K562 (cell line): ENCODE measurements around the gene ZNF831. TPM values are rescaled to one million over a fixed set of nuclear protein-coding genes. Genes with fewer than 3 reads are reported as not detected.

ENCODE experiments used
- ATAC-seq: fragments of 200-7000 bp; cut with Tn5 transposase; 3 replicates; pipeline ENCODE4 v1.9.1; 2020; ENCODE audit warnings: moderate library complexity
- BruUV-seq: library from RNA; stranded (reverse); fragments of 400-500 nt; replicated peaks from 2 replicates; lab custom pipeline; 2021; lab: Mats Ljungman, UMichigan
- CTCF ChIA-PET: fragments of 300-600 bp; formaldehyde crosslinking; extraction: SDS; loops from one replicate; lab custom pipeline; 2021; ENCODE audit warnings: low intra/inter-chr PET ratio; lab: Yijun Ruan, JAX
- POLR2A ChIA-PET: fragments of 300-600, 350-650 bp; sonication (Branson Sonifier 250); formaldehyde crosslinking; extraction: SDS; loops from one replicate; lab custom pipeline; 2021; ENCODE audit warnings: antibody characterized with exemption, inconsistent platforms; lab: Yijun Ruan, JAX
- DNase-seq, 4 experiments: peaks; one replicate each; pipeline versions ENCODE4 v3.0.0 to v3.0.0-alpha.2; 2011 to 2018; ENCODE audit warnings: low spot score in 3 of 4, mixed read lengths in 3 of 4; ENCODE audit errors: extremely low read depth in 1 of 4
- FAIRE-seq: peaks from 2 replicates; lab custom pipeline; 2011; peaks lifted over from hg19 to GRCh38; lab: Jason Lieb, UNC
- H2AFZ ChIP-seq: 2 replicates; pipeline ENCODE4 v1.6.0; 2011; ENCODE audit warnings: low read depth, low read length, control low read depth, inconsistent platforms
- H3K27ac ChIP-seq: fragments of 200-600 bp; 3 replicates; pipeline ENCODE4 v1.8.0; 2011; ENCODE audit warnings: low read depth, mild to moderate bottlenecking, control low read depth, inconsistent platforms, low read length, moderate library complexity, mixed read lengths; ENCODE audit errors: extremely low read depth
- H3K27me3 ChIP-seq, 2 experiments: fragments of 300-600 bp in 1 of 2; 2 replicates in 1 of 2; 3 replicates in 1 of 2; pipeline versions ENCODE4 v1.6.0 to v1.8.0; 2011; ENCODE audit warnings: inconsistent platforms in 2 of 2, low read length in 2 of 2, mild to moderate bottlenecking in 1 of 2, mixed read lengths in 1 of 2, moderate library complexity in 1 of 2; ENCODE audit not compliant: control insufficient read depth in 2 of 2, insufficient read depth in 2 of 2
- H3K36me3 ChIP-seq: fragments of 300-600 bp; 3 replicates; pipeline ENCODE4 v1.8.0; 2011; ENCODE audit warnings: mild to moderate bottlenecking, low read length, inconsistent platforms; ENCODE audit not compliant: control insufficient read depth, insufficient read depth
- H3K4me1 ChIP-seq, 2 experiments: fragments of 200-600 bp in 1 of 2; replicated peaks in 1 of 2; 2 replicates in 1 of 2; 3 replicates in 1 of 2; pipeline versions ENCODE4 v1.5.1 to v1.8.0; 2011; ENCODE audit warnings: inconsistent platforms in 2 of 2, low read length in 2 of 2, mild to moderate bottlenecking in 1 of 2, mixed read lengths in 1 of 2, moderate library complexity in 1 of 2; ENCODE audit not compliant: control insufficient read depth in 2 of 2, insufficient read depth in 2 of 2
- H3K4me2 ChIP-seq: 2 replicates; pipeline ENCODE4 v1.6.1; 2011; ENCODE audit warnings: low read length, control low read depth, inconsistent platforms, mixed read lengths; ENCODE audit not compliant: insufficient read depth
- H3K4me3 ChIP-seq: fragments of 200-600 bp; sonication (generic), shearing (Covaris generic); 2 replicates; pipeline ENCODE4 v1.5.1; 2016; ENCODE audit warnings: control low read depth, inconsistent platforms
- H3K79me2 ChIP-seq: fragments of 200-600 bp; 3 replicates; pipeline ENCODE4 v1.8.0; 2011; ENCODE audit warnings: low read length, inconsistent platforms; ENCODE audit not compliant: control insufficient read depth, insufficient read depth
- H3K9ac ChIP-seq, 2 experiments: 2 replicates each; pipeline versions ENCODE4 v1.6.0 to v1.6.1; 2011; ENCODE audit warnings: low read depth in 2 of 2, low read length in 2 of 2, control low read depth in 1 of 2, inconsistent platforms in 1 of 2, mild to moderate bottlenecking in 1 of 2, mixed read lengths in 1 of 2; ENCODE audit not compliant: insufficient read depth in 1 of 2
- H3K9me1 ChIP-seq: one replicate; pipeline ENCODE4 v1.6.0; 2011; ENCODE audit warnings: inconsistent platforms, mild to moderate bottlenecking, low read length, moderate library complexity; ENCODE audit not compliant: control insufficient read depth, insufficient read depth
- H3K9me3 ChIP-seq: replicated peaks from 2 replicates; pipeline ENCODE4 v1.5.1; 2011; ENCODE audit warnings: low read depth, low read length, inconsistent platforms; ENCODE audit not compliant: control insufficient read depth, insufficient read depth
- H4K20me1 ChIP-seq: replicated peaks from 2 replicates; pipeline ENCODE4 v1.6.1; 2011; ENCODE audit warnings: low read length, inconsistent platforms, mixed read lengths; ENCODE audit not compliant: control insufficient read depth, insufficient read depth
- BRD9 ChIP-seq: fragments of 450-650 bp; IDR thresholded peaks from 2 replicates; pipeline ENCODE4 v1.6.1; 2018; ENCODE audit warnings: low read depth; ENCODE audit not compliant: partially characterized antibody
- CXXC5 ChIP-seq: fragments of 250-450 bp; sonication (Bioruptor Pico); IDR thresholded peaks from 2 replicates; pipeline ENCODE4 v1.8.0; 2022; ENCODE audit warnings: inconsistent platforms, mild to moderate bottlenecking, moderate library complexity
- HDAC8 ChIP-seq: fragments of 450-650 bp; IDR thresholded peaks from 2 replicates; pipeline ENCODE4 v1.6.1; 2016; ENCODE audit warnings: mild to moderate bottlenecking, missing genetic modification characterization, moderate library complexity, missing compliant biosample characterization
- HMG20B ChIP-seq: fragments of 250-450 bp; sonication (Bioruptor Pico); IDR thresholded peaks from 2 replicates; pipeline ENCODE4 v1.5.0; 2021; ENCODE audit warnings: mild to moderate bottlenecking
- KAT7 ChIP-seq: sonication (generic); formaldehyde crosslinking; IDR thresholded peaks from 2 replicates; pipeline ENCODE4 v1.8.0; 2022; ENCODE audit warnings: missing genetic modification reagents, mild to moderate bottlenecking, borderline replicate concordance
- MYC ChIP-seq, 2 experiments: fragments of 250-450 bp in 1 of 2; sonication (Bioruptor Pico) in 1 of 2; IDR thresholded peaks; 2 replicates each; pipeline versions ENCODE4 v1.5.1 to v1.6.1; 2012 to 2021; ENCODE audit warnings: low read depth in 2 of 2, borderline replicate concordance in 1 of 2, improper control_type of control experiment in 1 of 2, low read length in 1 of 2, mild to moderate bottlenecking in 1 of 2, moderate library complexity in 1 of 2
- PYGO2 ChIP-seq: fragments of 450-650 bp; IDR thresholded peaks from 2 replicates; pipeline ENCODE4 v1.6.1; 2016; ENCODE audit warnings: mild to moderate bottlenecking, missing genetic modification characterization, moderate library complexity, missing compliant biosample characterization
- SRF ChIP-seq, 2 experiments: fragments of 250-450, 450-650 bp in 1 of 2; sonication (Bioruptor Pico) in 1 of 2; sonication (generic) in 1 of 2; formaldehyde crosslinking; IDR thresholded peaks; 2 replicates each; pipeline versions ENCODE4 v1.5.0 to v1.5.1; 2020 to 2022; ENCODE audit warnings: mild to moderate bottlenecking in 1 of 2, missing genetic modification reagents in 1 of 2
- YBX1 ChIP-seq: fragments of 450-650 bp; IDR thresholded peaks from 2 replicates; pipeline ENCODE4 v1.7.1; 2016; ENCODE audit warnings: mild to moderate bottlenecking
- ZNF79 ChIP-seq: fragments of 250-450 bp; sonication (Bioruptor Pico); IDR thresholded peaks from 2 replicates; pipeline ENCODE4 v1.4.0; 2020; ENCODE audit warnings: low read depth, mild to moderate bottlenecking, moderate library complexity
- WGBS: fragments of 100-300 bp; shearing (Covaris generic); methylation state at CpG from one replicate; pipeline ENCODE4 v1.1.6; 2016; ENCODE audit warnings: low coverage, mixed read lengths; ENCODE audit not compliant: insufficient coverage; ENCODE audit errors: missing lambda C conversion rate; 5-methylcytosine and 5-hydroxymethylcytosine counted together
- in situ Hi-C: fragments of 300-500 bp; cut with MboI; formaldehyde crosslinking; loops from 4 replicates; pipeline ENCODE4 v1.15.0; 2018; ENCODE audit warnings: inconsistent platforms, mixed read lengths
- intact Hi-C: fragments of 100-400 bp; cut with micrococcal nuclease; formaldehyde crosslinking; loops from 2 replicates; pipeline ENCODE4 v1.14.2; 2022
- polyA plus RNA-seq, 8 experiments: library from polyadenylated mRNA; depleted of rRNA in 4 of 8; stranded (reverse) in 5 of 8; unstranded in 3 of 8; fragments of >200 nt; fragmentation: Nextera tagmentation in 2 of 8; fragmentation: Illumina TruSeq in 1 of 8; extraction: Ambion mirVana in 2 of 8; extraction: Trizol in 1 of 8; gene quantifications; 2 replicates each; pipeline versions ENCODE4 v1.2.1 to v1.2.3, GENCODE V29; 2011 to 2014; ENCODE audit warnings: inconsistent platforms in 1 of 8, missing spikeins in 1 of 8
- total RNA-seq, 7 experiments: library from RNA; depleted of rRNA in 6 of 7; stranded (reverse); fragments of >200 nt in 6 of 7; fragmentation: Illumina TruSeq in 2 of 7; extraction: Trizol in 2 of 7; gene quantifications; 2 replicates each; pipeline versions ENCODE4 v1.2.1 to v1.2.3, GENCODE V29; 2011 to 2021; ENCODE audit warnings: low replicate concordance in 1 of 7
- TF ChIP-seq, protein P1 (sequence below): fragments of 250-450 bp; sonication (Bioruptor Pico); IDR thresholded peaks from 2 replicates; pipeline ENCODE4 v1.5.0; 2021; ENCODE audit warnings: mild to moderate bottlenecking, borderline replicate concordance
- TF ChIP-seq, protein P2 (sequence below): IDR thresholded peaks from 2 replicates; pipeline ENCODE4 v1.6.1; 2011; ENCODE audit not compliant: insufficient read length; ENCODE audit errors: extremely low read depth
- TF ChIP-seq, protein P3 (sequence below): fragments of 250-450 bp; sonication (Bioruptor Pico); IDR thresholded peaks from 2 replicates; pipeline ENCODE4 v1.5.0; 2020; ENCODE audit warnings: mild to moderate bottlenecking
- TF ChIP-seq, protein P4 (sequence below): fragments of 250-450 bp; sonication (Bioruptor Pico); IDR thresholded peaks from 2 replicates; pipeline ENCODE4 v1.4.0; 2020; ENCODE audit warnings: mild to moderate bottlenecking, moderate library complexity

Gene ZNF831
- total and polyA plus RNA-seq, 9 of the 15 experiments (the other 6 are each of a cell fraction or from before 2014, with no cell fraction given): not detected

DNA sequence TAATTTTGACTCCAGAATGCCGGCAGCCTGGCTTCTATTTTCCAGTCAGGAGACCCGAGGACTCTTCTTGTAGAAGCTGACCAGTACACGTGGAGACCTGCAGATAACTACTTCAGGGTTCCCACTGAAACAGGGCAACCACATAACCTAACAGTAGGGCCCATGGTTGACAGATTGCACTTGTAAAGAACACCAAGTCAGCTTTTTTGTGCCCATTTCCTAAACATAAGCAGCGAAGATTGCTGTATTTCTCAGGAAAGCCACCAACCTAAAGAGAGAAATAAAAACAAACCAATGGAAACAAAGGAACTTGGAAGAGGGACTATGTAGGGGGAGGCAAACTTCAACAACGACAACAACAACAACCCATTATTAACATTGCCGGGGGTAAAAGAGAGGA, 86.7 kb downstream of the ZNF831 start:
- ATAC-seq: no peak
- 0% methylated on average over 6 of the region's 6 CpGs for WGBS
- H3K4me3 ChIP-seq: no peak overlapping the region
- H2AFZ ChIP-seq: no peak overlapping the region
- no TSS peak for BruUV-seq
- H3K27me3 ChIP-seq: peaks cover 10 to 12% of the 10 kb centered on the region in 2 experiments
- no peak overlapping the region for H3K9ac ChIP-seq
- H3K9me1 ChIP-seq: no peaks in the 10 kb centered on the region
- H3K4me2 ChIP-seq: no peak overlapping the region
- H3K4me1 ChIP-seq: no peaks in the 10 kb centered on the region
- CTCF ChIA-PET: no interaction called here
- FAIRE-seq: no peak
- no peak overlapping the region for H3K27ac ChIP-seq
- intact Hi-C loops (no loop called here), in situ Hi-C loops (no loop called here)
- H3K36me3 ChIP-seq: no peaks in the 10 kb centered on the region
- no peaks in the 10 kb centered on the region for H3K79me2 ChIP-seq
- DNase-seq: no peak
- no peaks in the 10 kb centered on the region for H4K20me1 ChIP-seq
- H3K9me3 ChIP-seq: no peaks in the 10 kb centered on the region
- POLR2A ChIA-PET: no interaction called here
- TF ChIP-seq, protein P1, sequence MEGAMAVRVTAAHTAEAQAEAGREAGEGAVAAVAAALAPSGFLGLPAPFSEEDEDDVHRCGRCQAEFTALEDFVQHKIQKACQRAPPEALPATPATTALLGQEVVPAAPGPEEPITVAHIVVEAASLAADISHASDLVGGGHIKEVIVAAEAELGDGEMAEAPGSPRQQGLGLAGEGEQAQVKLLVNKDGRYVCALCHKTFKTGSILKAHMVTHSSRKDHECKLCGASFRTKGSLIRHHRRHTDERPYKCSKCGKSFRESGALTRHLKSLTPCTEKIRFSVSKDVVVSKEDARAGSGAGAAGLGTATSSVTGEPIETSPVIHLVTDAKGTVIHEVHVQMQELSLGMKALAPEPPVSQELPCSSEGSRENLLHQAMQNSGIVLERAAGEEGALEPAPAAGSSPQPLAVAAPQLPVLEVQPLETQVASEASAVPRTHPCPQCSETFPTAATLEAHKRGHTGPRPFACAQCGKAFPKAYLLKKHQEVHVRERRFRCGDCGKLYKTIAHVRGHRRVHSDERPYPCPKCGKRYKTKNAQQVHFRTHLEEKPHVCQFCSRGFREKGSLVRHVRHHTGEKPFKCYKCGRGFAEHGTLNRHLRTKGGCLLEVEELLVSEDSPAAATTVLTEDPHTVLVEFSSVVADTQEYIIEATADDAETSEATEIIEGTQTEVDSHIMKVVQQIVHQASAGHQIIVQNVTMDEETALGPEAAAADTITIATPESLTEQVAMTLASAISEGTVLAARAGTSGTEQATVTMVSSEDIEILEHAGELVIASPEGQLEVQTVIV (CRISPR knock-in tag): no peak
- TF ChIP-seq, protein P2, sequence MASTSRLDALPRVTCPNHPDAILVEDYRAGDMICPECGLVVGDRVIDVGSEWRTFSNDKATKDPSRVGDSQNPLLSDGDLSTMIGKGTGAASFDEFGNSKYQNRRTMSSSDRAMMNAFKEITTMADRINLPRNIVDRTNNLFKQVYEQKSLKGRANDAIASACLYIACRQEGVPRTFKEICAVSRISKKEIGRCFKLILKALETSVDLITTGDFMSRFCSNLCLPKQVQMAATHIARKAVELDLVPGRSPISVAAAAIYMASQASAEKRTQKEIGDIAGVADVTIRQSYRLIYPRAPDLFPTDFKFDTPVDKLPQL: no peak
- TF ChIP-seq CXXC5 (no peak), KAT7 (CRISPR knock-in tag) (no peak), HMG20B (CRISPR knock-in tag) (no peak), YBX1 (no peak), ZNF79 (no peak), PYGO2 (no peak), BRD9 (no peak), HDAC8 (tag) (no peak), SRF (CRISPR knock-in tag; IDR thresholded peaks at IDR 0.05) (no peak), MYC (IDR thresholded peaks at IDR 0.05; ENCODE audit: low read depth, low read length) (no peak), MYC (CRISPR knock-in tag; IDR thresholded peaks at IDR 0.05; ENCODE audit: borderline replicate concordance, low read depth) (no peak)
- TF ChIP-seq, protein P3, sequence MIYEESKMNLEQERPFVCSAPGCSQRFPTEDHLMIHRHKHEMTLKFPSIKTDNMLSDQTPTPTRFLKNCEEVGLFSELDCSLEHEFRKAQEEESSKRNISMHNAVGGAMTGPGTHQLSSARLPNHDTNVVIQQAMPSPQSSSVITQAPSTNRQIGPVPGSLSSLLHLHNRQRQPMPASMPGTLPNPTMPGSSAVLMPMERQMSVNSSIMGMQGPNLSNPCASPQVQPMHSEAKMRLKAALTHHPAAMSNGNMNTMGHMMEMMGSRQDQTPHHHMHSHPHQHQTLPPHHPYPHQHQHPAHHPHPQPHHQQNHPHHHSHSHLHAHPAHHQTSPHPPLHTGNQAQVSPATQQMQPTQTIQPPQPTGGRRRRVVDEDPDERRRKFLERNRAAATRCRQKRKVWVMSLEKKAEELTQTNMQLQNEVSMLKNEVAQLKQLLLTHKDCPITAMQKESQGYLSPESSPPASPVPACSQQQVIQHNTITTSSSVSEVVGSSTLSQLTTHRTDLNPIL: no peak
- TF ChIP-seq, protein P4, sequence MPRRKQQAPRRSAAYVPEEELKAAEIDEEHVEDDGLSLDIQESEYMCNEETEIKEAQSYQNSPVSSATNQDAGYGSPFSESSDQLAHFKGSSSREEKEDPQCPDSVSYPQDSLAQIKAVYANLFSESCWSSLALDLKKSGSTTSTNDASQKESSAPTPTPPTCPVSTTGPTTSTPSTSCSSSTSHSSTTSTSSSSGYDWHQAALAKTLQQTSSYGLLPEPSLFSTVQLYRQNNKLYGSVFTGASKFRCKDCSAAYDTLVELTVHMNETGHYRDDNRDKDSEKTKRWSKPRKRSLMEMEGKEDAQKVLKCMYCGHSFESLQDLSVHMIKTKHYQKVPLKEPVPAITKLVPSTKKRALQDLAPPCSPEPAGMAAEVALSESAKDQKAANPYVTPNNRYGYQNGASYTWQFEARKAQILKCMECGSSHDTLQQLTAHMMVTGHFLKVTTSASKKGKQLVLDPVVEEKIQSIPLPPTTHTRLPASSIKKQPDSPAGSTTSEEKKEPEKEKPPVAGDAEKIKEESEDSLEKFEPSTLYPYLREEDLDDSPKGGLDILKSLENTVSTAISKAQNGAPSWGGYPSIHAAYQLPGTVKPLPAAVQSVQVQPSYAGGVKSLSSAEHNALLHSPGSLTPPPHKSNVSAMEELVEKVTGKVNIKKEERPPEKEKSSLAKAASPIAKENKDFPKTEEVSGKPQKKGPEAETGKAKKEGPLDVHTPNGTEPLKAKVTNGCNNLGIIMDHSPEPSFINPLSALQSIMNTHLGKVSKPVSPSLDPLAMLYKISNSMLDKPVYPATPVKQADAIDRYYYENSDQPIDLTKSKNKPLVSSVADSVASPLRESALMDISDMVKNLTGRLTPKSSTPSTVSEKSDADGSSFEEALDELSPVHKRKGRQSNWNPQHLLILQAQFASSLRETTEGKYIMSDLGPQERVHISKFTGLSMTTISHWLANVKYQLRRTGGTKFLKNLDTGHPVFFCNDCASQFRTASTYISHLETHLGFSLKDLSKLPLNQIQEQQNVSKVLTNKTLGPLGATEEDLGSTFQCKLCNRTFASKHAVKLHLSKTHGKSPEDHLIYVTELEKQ (CRISPR knock-in tag): no peak
